HepG2 (cell line): Measurements from ENCODE around the gene PLXNB2. TPM values are rescaled to one million over a fixed set of nuclear protein-coding genes. Genes with fewer than 3 reads are reported as not detected.
A peak's percentile ranks its signal among the peaks of the same experiment; 100 is the strongest.

Experiments
- HNRNPL ChIP-seq: fragments of 200-400 bp; formaldehyde crosslinking; IDR thresholded peaks from 2 replicates; pipeline ENCODE4 v1.6.1; 2017; ENCODE audit warnings: mild to moderate bottlenecking, low read depth, low read length
- KMT2B ChIP-seq: IDR thresholded peaks from 2 replicates; pipeline ENCODE4 v1.6.1; 2016; ENCODE audit warnings: missing genetic modification reagents, missing compliant biosample characterization
- MAFF ChIP-seq: IDR thresholded peaks from 2 replicates; pipeline ENCODE4 v1.6.1; 2011; ENCODE audit warnings: low read depth, low read length, improper control_type of control experiment
- MEIS1 ChIP-seq: sonication (generic); formaldehyde crosslinking; IDR thresholded peaks from 2 replicates; pipeline ENCODE4 v1.9.0; 2021; ENCODE audit warnings: mild to moderate bottlenecking, missing genetic modification reagents, moderate library complexity, borderline replicate concordance
- NCOA2 ChIP-seq: sonication (generic); formaldehyde crosslinking; IDR thresholded peaks from 2 replicates; pipeline ENCODE4 v1.8.0; 2022; ENCODE audit warnings: inconsistent platforms
- NFYB ChIP-seq: sonication (generic); formaldehyde crosslinking; IDR thresholded peaks from 2 replicates; pipeline ENCODE4 v1.4.0; 2020; ENCODE audit warnings: missing genetic modification reagents
- NFYC ChIP-seq: IDR thresholded peaks from 2 replicates; pipeline ENCODE4 v1.6.1; 2016; ENCODE audit warnings: missing genetic modification reagents, missing compliant biosample characterization
- RBAK ChIP-seq: sonication (generic); formaldehyde crosslinking; IDR thresholded peaks from 2 replicates; pipeline ENCODE4 v1.5.1; 2020; ENCODE audit warnings: mild to moderate bottlenecking, missing genetic modification reagents
- SRSF1 ChIP-seq: fragments of 200-400 bp; formaldehyde crosslinking; optimal IDR thresholded peaks from 2 replicates; pipeline ENCODE3; 2017; ENCODE audit warnings: mild to moderate bottlenecking, low read depth, low read length, moderate library complexity
- TCF7 ChIP-seq: sonication (generic); IDR thresholded peaks from 2 replicates; pipeline ENCODE4 v1.6.1; 2016; ENCODE audit warnings: antibody characterized with exemption, low read depth
- TCF7L2 ChIP-seq: IDR thresholded peaks from 2 replicates; pipeline ENCODE4 v1.6.1; 2011; ENCODE audit warnings: mild to moderate bottlenecking, low read depth, low read length, moderate library complexity
- ZFP36 ChIP-seq: fragments of 150-350 bp; IDR thresholded peaks from 2 replicates; pipeline ENCODE4 v1.6.1; 2018; ENCODE audit warnings: borderline replicate concordance, low read length, low read depth; ENCODE audit not compliant: partially characterized antibody
- ZNF136 ChIP-seq: sonication (generic); formaldehyde crosslinking; IDR thresholded peaks from 2 replicates; pipeline ENCODE4 v1.8.1; 2022; ENCODE audit warnings: low read depth, mild to moderate bottlenecking, moderate library complexity, missing genetic modification reagents
- ZNF281 ChIP-seq: sonication (generic); formaldehyde crosslinking; IDR thresholded peaks from 2 replicates; pipeline ENCODE4 v1.4.0; 2020; ENCODE audit warnings: missing genetic modification reagents, borderline replicate concordance
- ZNF503 ChIP-seq: sonication (generic); formaldehyde crosslinking; IDR thresholded peaks from 2 replicates; pipeline ENCODE4 v1.4.0; 2020; ENCODE audit warnings: missing genetic modification reagents
- ZNF614 ChIP-seq: IDR thresholded peaks from 2 replicates; pipeline ENCODE4 v1.6.1; 2018; ENCODE audit warnings: missing biosample characterization, missing genetic modification reagents, inconsistent platforms, borderline replicate concordance
- ZNF737 ChIP-seq: sonication (generic); formaldehyde crosslinking; IDR thresholded peaks from 2 replicates; pipeline ENCODE4 v1.5.0; 2020; ENCODE audit warnings: missing genetic modification reagents, mild to moderate bottlenecking, borderline replicate concordance
- ZNF788 ChIP-seq: sonication (generic); formaldehyde crosslinking; IDR thresholded peaks from 2 replicates; pipeline ENCODE4 v1.5.0; 2020; ENCODE audit warnings: mild to moderate bottlenecking, missing genetic modification reagents, borderline replicate concordance
- polyA plus RNA-seq, 8 experiments: library from polyadenylated mRNA; depleted of rRNA in 3 of 8; stranded (reverse) in 7 of 8; unstranded in 1 of 8; fragments of >200 nt; fragmentation: Illumina TruSeq in 4 of 8; extraction: Trizol in 4 of 8; gene quantifications; 2 replicates each; pipeline versions ENCODE4 v1.2.1 to v1.2.3, GENCODE V29; 2011 to 2016; ENCODE audit warnings: low read depth in 4 of 8, missing spikeins in 1 of 8, mixed read lengths in 1 of 8; ENCODE audit not compliant: insufficient read depth in 1 of 8
- total RNA-seq, 5 experiments: library from RNA; depleted of rRNA; stranded (reverse); fragments of >200 nt; fragmentation: Illumina TruSeq; extraction: Trizol; gene quantifications; 2 replicates each; pipeline ENCODE4 v1.2.3, GENCODE V29; 2016; ENCODE audit warnings: low read depth in 1 of 5
- TF ChIP-seq, protein P1 (sequence below): sonication (generic); formaldehyde crosslinking; IDR thresholded peaks from 2 replicates; pipeline ENCODE4 v1.5.0; 2020; ENCODE audit warnings: mild to moderate bottlenecking, missing genetic modification reagents
- TF ChIP-seq, protein P2 (sequence below): conservative IDR thresholded peaks from 2 replicates; pipeline ENCODE4 v1.6.1; 2018; ENCODE audit warnings: missing genetic modification reagents
- TF ChIP-seq, protein P3 (sequence below): IDR thresholded peaks from 2 replicates; pipeline ENCODE4 v1.6.1; 2016; ENCODE audit warnings: missing biosample characterization, missing genetic modification reagents, low read depth

PLXNB2 gene
- total and polyA plus RNA-seq, 2 of the 13 experiments (the other 11 are each of a cell fraction or from before 2014, with no cell fraction given): 32.6 to 68.9 TPM

GRCh38 chr22:50305923-50306566, 1.4 kb downstream of the PLXNB2 start (continued):
- TF ChIP-seq, protein P1, sequence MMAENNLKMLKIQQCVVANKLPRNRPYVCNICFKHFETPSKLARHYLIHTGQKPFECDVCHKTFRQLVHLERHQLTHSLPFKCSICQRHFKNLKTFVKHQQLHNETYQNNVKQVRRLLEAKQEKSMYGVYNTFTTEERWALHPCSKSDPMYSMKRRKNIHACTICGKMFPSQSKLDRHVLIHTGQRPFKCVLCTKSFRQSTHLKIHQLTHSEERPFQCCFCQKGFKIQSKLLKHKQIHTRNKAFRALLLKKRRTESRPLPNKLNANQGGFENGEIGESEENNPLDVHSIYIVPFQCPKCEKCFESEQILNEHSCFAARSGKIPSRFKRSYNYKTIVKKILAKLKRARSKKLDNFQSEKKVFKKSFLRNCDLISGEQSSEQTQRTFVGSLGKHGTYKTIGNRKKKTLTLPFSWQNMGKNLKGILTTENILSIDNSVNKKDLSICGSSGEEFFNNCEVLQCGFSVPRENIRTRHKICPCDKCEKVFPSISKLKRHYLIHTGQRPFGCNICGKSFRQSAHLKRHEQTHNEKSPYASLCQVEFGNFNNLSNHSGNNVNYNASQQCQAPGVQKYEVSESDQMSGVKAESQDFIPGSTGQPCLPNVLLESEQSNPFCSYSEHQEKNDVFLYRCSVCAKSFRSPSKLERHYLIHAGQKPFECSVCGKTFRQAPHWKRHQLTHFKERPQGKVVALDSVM: no peak
- TF ChIP-seq ZNF788 (CRISPR knock-in tag) (no peak), ZNF737 (CRISPR knock-in tag) (no peak), HNRNPL (peak; percentile 96), NFYB (CRISPR knock-in tag) (no peak), MEIS1 (CRISPR knock-in tag) (no peak), SRSF1 (peak; percentile 53), KMT2B (CRISPR knock-in tag) (no peak), RBAK (CRISPR knock-in tag) (no peak), ZFP36 (no peak), MAFF (peak; percentile 49; the same call in 1 of the 2 replicates), NFYC (CRISPR knock-in tag) (no peak), TCF7 (no peak), ZNF281 (CRISPR knock-in tag) (peak; percentile 78; the same call in 1 of the 2 replicates), ZNF136 (CRISPR knock-in tag) (no peak), ZNF614 (no peak), NCOA2 (no peak), TCF7L2 (no peak), ZNF503 (CRISPR knock-in tag) (no peak)
- TF ChIP-seq, protein P2, sequence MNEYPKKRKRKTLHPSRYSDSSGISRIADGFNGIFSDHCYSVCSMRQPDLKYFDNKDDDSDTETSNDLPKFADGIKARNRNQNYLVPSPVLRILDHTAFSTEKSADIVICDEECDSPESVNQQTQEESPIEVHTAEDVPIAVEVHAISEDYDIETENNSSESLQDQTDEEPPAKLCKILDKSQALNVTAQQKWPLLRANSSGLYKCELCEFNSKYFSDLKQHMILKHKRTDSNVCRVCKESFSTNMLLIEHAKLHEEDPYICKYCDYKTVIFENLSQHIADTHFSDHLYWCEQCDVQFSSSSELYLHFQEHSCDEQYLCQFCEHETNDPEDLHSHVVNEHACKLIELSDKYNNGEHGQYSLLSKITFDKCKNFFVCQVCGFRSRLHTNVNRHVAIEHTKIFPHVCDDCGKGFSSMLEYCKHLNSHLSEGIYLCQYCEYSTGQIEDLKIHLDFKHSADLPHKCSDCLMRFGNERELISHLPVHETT (CRISPR knock-in tag): no peak
- TF ChIP-seq, protein P3, sequence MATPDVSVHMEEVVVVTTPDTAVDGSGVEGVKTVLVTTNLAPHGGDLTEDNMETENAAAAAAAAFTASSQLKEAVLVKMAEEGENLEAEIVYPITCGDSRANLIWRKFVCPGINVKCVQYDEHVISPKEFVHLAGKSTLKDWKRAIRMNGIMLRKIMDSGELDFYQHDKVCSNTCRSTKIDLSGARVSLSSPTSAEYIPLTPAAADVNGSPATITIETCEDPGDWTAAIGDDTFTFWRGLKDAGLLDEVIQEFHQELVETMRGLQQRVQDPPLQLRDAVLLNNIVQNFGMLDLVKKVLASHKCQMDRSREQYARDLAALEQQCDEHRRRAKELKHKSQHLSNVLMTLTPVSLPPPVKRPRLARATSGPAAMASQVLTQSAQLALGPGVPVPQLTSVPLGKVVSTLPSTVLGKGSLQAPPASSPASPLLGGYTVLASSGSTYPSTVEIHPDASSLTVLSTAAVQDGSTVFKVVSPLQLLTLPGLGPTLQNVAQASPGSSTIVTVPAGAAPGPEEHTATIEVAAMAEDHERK (CRISPR knock-in tag): no peak
